HCT116 (cell line): ENCODE measurements around the gene URB1. TPM values are rescaled to one million over a fixed set of nuclear protein-coding genes. Genes with fewer than 3 reads are reported as not detected.

Experiments used
- ATAC-seq: fragments of 200-7000 bp; cut with Tn5 transposase; 2 replicates; pipeline ENCODE4 v1.9.1; 2020; ENCODE audit warnings: mild to moderate bottlenecking, moderate library complexity
- BruUV-seq: library from RNA; stranded (reverse); fragments of 400-500 nt; replicated peaks from 2 replicates; lab custom pipeline; 2021; lab: Mats Ljungman, UMichigan
- CTCF ChIA-PET: fragments of 300-600 bp; sonication (Branson Sonifier 250); formaldehyde crosslinking; loops from one replicate; lab custom pipeline; 2021; ENCODE audit warnings: antibody characterized with exemption; lab: Charles Lee
- POLR2A ChIA-PET: fragments of 300-600, 350-600 bp; sonication (Branson Sonifier 250); formaldehyde crosslinking; loops from one replicate; lab custom pipeline; 2021; ENCODE audit warnings: antibody characterized with exemption; lab: Charles Lee
- RAD21 ChIA-PET, 2 experiments: fragments of 300-600 bp; sonication (Branson Sonifier 250); formaldehyde crosslinking; loops; one replicate each; lab custom pipeline; 2023; ENCODE audit warnings: low total read pairs in 2 of 2; ENCODE audit not compliant: uncharacterized antibody in 2 of 2, unreplicated experiment in 2 of 2, low non-redundant PET in 1 of 2; lab: Charles Lee
- DNase-seq: peaks from one replicate; pipeline ENCODE4 v3.0.0-alpha.2; 2010; ENCODE audit warnings: low read depth, low spot score
- H2AFZ ChIP-seq: fragments of 200-600 bp; shearing (Covaris generic), sonication (generic); 2 replicates; pipeline ENCODE4 v1.6.1; 2017; ENCODE audit warnings: low read depth, mixed run types, mixed read lengths, antibody characterized with exemption, low read length; ENCODE audit not compliant: poor library complexity, severe bottlenecking
- H3K27ac ChIP-seq: 2 replicates; pipeline ENCODE4 v1.5.1; 2012; ENCODE audit warnings: low read depth, low read length
- H3K27me3 ChIP-seq: fragments of 200-600 bp; sonication (generic); 2 replicates; pipeline ENCODE4 v1.6.1; 2016; ENCODE audit warnings: mixed run types, low read length, mixed read lengths; ENCODE audit not compliant: insufficient read depth
- H3K36me3 ChIP-seq, 2 experiments: fragments of 200-500 bp in 1 of 2; fragments of 200-600 bp in 1 of 2; sonication (Bioruptor generic) in 1 of 2; sonication (generic) in 1 of 2; 2 replicates each; pipeline versions ENCODE4 v1.5.1 to v1.6.1; 2014 to 2016; ENCODE audit warnings: low read length in 2 of 2, inconsistent platforms in 1 of 2, mixed read lengths in 1 of 2, mixed run types in 1 of 2; ENCODE audit not compliant: insufficient read depth in 2 of 2, control insufficient read depth in 1 of 2
- H3K4me1 ChIP-seq, 2 experiments: fragments of 200-600 bp in 1 of 2; sonication (generic) in 1 of 2; 2 replicates each; pipeline versions ENCODE4 v1.5.1 to v1.6.1; 2012 to 2017; ENCODE audit warnings: low read length in 2 of 2, inconsistent platforms in 1 of 2, mild to moderate bottlenecking in 1 of 2, mixed read lengths in 1 of 2, mixed run types in 1 of 2, moderate library complexity in 1 of 2; ENCODE audit not compliant: insufficient read depth in 2 of 2, control insufficient read depth in 1 of 2
- H3K4me2 ChIP-seq: fragments of 200-600 bp; sonication (generic); 2 replicates; pipeline ENCODE4 v1.6.1; 2017; ENCODE audit warnings: mixed run types, low read length, mixed read lengths
- H3K4me3 ChIP-seq, 2 experiments: fragments of 200-600 bp in 1 of 2; sonication (generic) in 1 of 2; replicated peaks in 1 of 2; 2 replicates each; pipeline ENCODE4 v1.5.1; 2011 to 2016; ENCODE audit warnings: low read length in 2 of 2, control low read depth in 1 of 2, low read depth in 1 of 2, mild to moderate bottlenecking in 1 of 2, mixed read lengths in 1 of 2, mixed run types in 1 of 2
- H3K79me2 ChIP-seq: fragments of 200-600 bp; sonication (generic); 2 replicates; pipeline ENCODE4 v1.6.1; 2017; ENCODE audit warnings: mild to moderate bottlenecking, mixed run types, low read length, moderate library complexity, mixed read lengths; ENCODE audit not compliant: insufficient read depth
- H3K9ac ChIP-seq: fragments of 200-600 bp; sonication (generic); 2 replicates; pipeline ENCODE4 v1.6.1; 2016; ENCODE audit warnings: low read length, mixed read lengths
- H3K9me2 ChIP-seq: fragments of 200-600 bp; sonication (generic), shearing (Covaris generic); 2 replicates; pipeline ENCODE4 v1.6.1; 2017; ENCODE audit warnings: mixed run types, mild to moderate bottlenecking, moderate library complexity; ENCODE audit not compliant: insufficient read depth
- H3K9me3 ChIP-seq, 2 experiments: fragments of 200-500 bp in 1 of 2; fragments of 200-600 bp in 1 of 2; sonication (Bioruptor generic) in 1 of 2; sonication (generic) in 1 of 2; 2 replicates each; pipeline ENCODE4 v1.6.1; 2014 to 2017; ENCODE audit warnings: low read length in 2 of 2, mixed read lengths in 2 of 2, inconsistent platforms in 1 of 2, low read depth in 1 of 2, mild to moderate bottlenecking in 1 of 2, mixed run types in 1 of 2, moderate library complexity in 1 of 2; ENCODE audit not compliant: control insufficient read depth in 1 of 2, insufficient read depth in 1 of 2
- H4K20me1 ChIP-seq: fragments of 200-600 bp; sonication (generic), shearing (Covaris generic); 2 replicates; pipeline ENCODE4 v1.6.1; 2017; ENCODE audit warnings: mixed run types, mild to moderate bottlenecking, moderate library complexity; ENCODE audit not compliant: insufficient read depth
- ATF3 ChIP-seq: IDR thresholded peaks from 2 replicates; pipeline ENCODE4 v1.6.1; 2012
- CBX3 ChIP-seq: IDR thresholded peaks from 2 replicates; pipeline ENCODE4 v1.6.1; 2012; ENCODE audit warnings: low read depth
- CTCF ChIP-seq, 3 experiments: fragments of 200-600 bp in 1 of 3; sonication (generic) in 1 of 3; IDR thresholded peaks in 2 of 3; conservative IDR thresholded peaks in 1 of 3; 2 replicates each; pipeline ENCODE4 v1.5.1; 2012 to 2017; ENCODE audit warnings: low read depth in 2 of 3, low read length in 2 of 3, antibody characterized with exemption in 1 of 3, borderline replicate concordance in 1 of 3, control low read depth in 1 of 3, mild to moderate bottlenecking in 1 of 3, mixed read lengths in 1 of 3, mixed run types in 1 of 3, moderate library complexity in 1 of 3; ENCODE audit not compliant: insufficient read depth in 1 of 3
- EGR1 ChIP-seq: IDR thresholded peaks from 2 replicates; pipeline ENCODE4 v1.6.1; 2012; ENCODE audit warnings: low read depth
- EZH2 ChIP-seq: fragments of 200-600 bp; sonication (generic); IDR thresholded peaks from 2 replicates; pipeline ENCODE4 v1.6.1; 2017; ENCODE audit warnings: antibody characterized with exemption, mixed run types
- EZH2phosphoT487 ChIP-seq: fragments of 200-600 bp; IDR thresholded peaks from 2 replicates; pipeline ENCODE4 v1.6.1; 2018; ENCODE audit warnings: antibody characterized with exemption, borderline replicate concordance
- FOSL1 ChIP-seq: IDR thresholded peaks from 2 replicates; pipeline ENCODE4 v1.6.1; 2012; ENCODE audit warnings: low read depth
- JUND ChIP-seq: IDR thresholded peaks from 2 replicates; pipeline ENCODE4 v1.6.1; 2012
- MAX ChIP-seq: IDR thresholded peaks from 2 replicates; pipeline ENCODE4 v1.6.1; 2012
- POLR2AphosphoS5 ChIP-seq: IDR thresholded peaks from 2 replicates; pipeline ENCODE4 v1.6.1; 2011; ENCODE audit warnings: mild to moderate bottlenecking, low read depth, low read length, moderate library complexity
- REST ChIP-seq: IDR thresholded peaks from 2 replicates; pipeline ENCODE4 v1.6.1; 2012; ENCODE audit warnings: low read depth
- SIN3A ChIP-seq: IDR thresholded peaks from 2 replicates; pipeline ENCODE4 v1.6.1; 2012; ENCODE audit warnings: low read depth
- SP1 ChIP-seq: IDR thresholded peaks from 2 replicates; pipeline ENCODE4 v1.6.1; 2012; ENCODE audit warnings: low read depth
- TCF7L2 ChIP-seq: IDR thresholded peaks from 2 replicates; pipeline ENCODE4 v1.7.0; 2011; ENCODE audit warnings: borderline replicate concordance, inconsistent platforms; ENCODE audit not compliant: insufficient read depth, insufficient read length; ENCODE audit errors: extremely low read depth
- YY1 ChIP-seq: IDR thresholded peaks from 2 replicates; pipeline ENCODE4 v1.6.1; 2011; ENCODE audit warnings: low read length, low read depth, moderate library complexity, mild to moderate bottlenecking; ENCODE audit not compliant: insufficient replicate concordance; ENCODE audit errors: extremely low read depth
- intact Hi-C: fragments of 100-400 bp; cut with micrococcal nuclease; formaldehyde crosslinking; loops from 2 replicates; pipeline ENCODE4 v1.10.0; 2022
- total RNA-seq: library from RNA; stranded (reverse); gene quantifications from one replicate; pipeline ENCODE4 v1.2.1, GENCODE V29; 2021; ENCODE audit not compliant: unreplicated experiment

URB1 gene
- total RNA-seq, 1 experiment from 2014 or later: 28.3 TPM

GRCh38 chr21:32380940-32381339 lies 11.9 kb downstream of the URB1 start:
- no peak overlapping the region for H3K4me3 ChIP-seq
- H3K9me3 ChIP-seq: no peaks in the 10 kb centered on the region
- H3K4me2 ChIP-seq: no peak overlapping the region
- H3K27ac ChIP-seq: no peak overlapping the region
- H3K9ac ChIP-seq: no peak overlapping the region
- ChIA-PET RAD21 (no interaction called here), POLR2A (no interaction called here), CTCF (no interaction called here)
- no peak for ATAC-seq
- intact Hi-C loops: no loop called here
- TSS peak; percentile 13 for BruUV-seq
- no peak for DNase-seq
- peaks cover 98% of the 10 kb centered on the region for H3K79me2 ChIP-seq
- no peaks in the 10 kb centered on the region; the same call in 1 of the 2 replicates for H4K20me1 ChIP-seq
- peaks cover 9 to 12% of the 10 kb centered on the region in 2 experiments; a peak in 3 of 4 replicates for H3K4me1 ChIP-seq
- peaks cover 56 to 63% of the 10 kb centered on the region in 2 experiments for H3K36me3 ChIP-seq
- no peaks in the 10 kb centered on the region for H3K27me3 ChIP-seq
- H2AFZ ChIP-seq: no peak overlapping the region
- H3K9me2 ChIP-seq: no peaks in the 10 kb centered on the region
- TF ChIP-seq EGR1 (no peak), JUND (no peak), MAX (no peak), SIN3A (no peak), EZH2phosphoT487 (no peak), ATF3 (no peak), FOSL1 (no peak), POLR2AphosphoS5 (no peak), SP1 (no peak), TCF7L2 (no peak), REST (no peak), YY1 (no peak), CBX3 (no peak), EZH2 (no peak), CTCF (IDR thresholded peaks at IDR 0.05 in 2 of 3, conservative IDR thresholded peaks at IDR 0.05 in 1 of 3; ENCODE audit: borderline replicate concordance in 1 of 3, insufficient read depth in 1 of 3, low read depth in 2 of 3, low read length in 2 of 3) (no peak)
